GM18519 (cell line): ENCODE results near the gene DUT.

ENCODE experiments used
- ATAC-seq: cut with Tn5 transposase; IDR thresholded peaks from one replicate; pipeline ENCODE4 v1.9.1; 2021; ENCODE audit warnings: mild to moderate bottlenecking, moderate library complexity; ENCODE audit not compliant: unreplicated experiment, low FRiP score

DUT gene

GRCh38 chr15:48367483-48367882 lies 36.3 kb downstream of the DUT start:
- no peak for ATAC-seq

- no peak for ATAC-seq
Measured at GRCh38 chr15:48370460-48370859, 39.2 kb downstream of the DUT start.

- ATAC-seq, result no peak
Measured at GRCh38 chr15:48371550-48371949, 40.3 kb downstream of the DUT start.

- no peak for ATAC-seq
Measured at GRCh38 chr15:48371961-48372360, 40.7 kb downstream of the DUT start.

GRCh38 chr15:48373821-48374451 lies 42.7 kb downstream of the DUT start:
- no peak for ATAC-seq

GRCh38 chr15:48374472-48374871 lies 43.2 kb downstream of the DUT start:
- no peak for ATAC-seq

- no peak for ATAC-seq
Measured at GRCh38 chr15:48375767-48376166, 44.5 kb downstream of the DUT start.

- no peak for ATAC-seq
Measured at GRCh38 chr15:48380198-48380597, 49.0 kb downstream of the DUT start.

GRCh38 chr15:48381861-48382260 lies 50.6 kb downstream of the DUT start:
- ATAC-seq, result no peak

- ATAC-seq, result no peak
Measured at GRCh38 chr15:48383031-48383430, 51.8 kb downstream of the DUT start.

GRCh38 chr15:48384616-48385015 lies 53.4 kb downstream of the DUT start:
- no peak for ATAC-seq

GRCh38 chr15:48385031-48385830 lies 54.0 kb downstream of the DUT start:
- no peak for ATAC-seq

GRCh38 chr15:48388016-48388851 lies 57.0 kb downstream of the DUT start:
- ATAC-seq, result no peak

- no peak for ATAC-seq
Measured at GRCh38 chr15:48388910-48389309, 57.7 kb downstream of the DUT start.

- ATAC-seq, result no peak
Measured at GRCh38 chr15:48389691-48390143, 58.5 kb downstream of the DUT start.

- no peak for ATAC-seq
Measured at GRCh38 chr15:48391950-48392349, 60.7 kb downstream of the DUT start.

GRCh38 chr15:48392356-48392755 lies 61.1 kb downstream of the DUT start:
- ATAC-seq, result no peak
